Hindlimb muscle (tissue), 1 donor: Measurements from ENCODE around the gene GHR. TPM values are rescaled to one million over a fixed set of nuclear protein-coding genes. Genes with fewer than 3 reads are reported as not detected.

ENCODE experiments used
- DNase-seq: peaks from one replicate; pipeline ENCODE4 v3.0.0-alpha.2; 2013
- polyA plus RNA-seq: library from polyadenylated mRNA; unstranded; fragments of 120-200 nt; gene quantifications from one replicate; pipeline ENCODE4 v1.2.1, GENCODE V29; 2013; ENCODE audit not compliant: insufficient read length

Gene GHR
- 24.1 TPM for polyA plus RNA-seq

- DNase-seq = peak; percentile 87
Measured at GRCh38 chr5:42423285-42424165, at the start of gene GHR. TSS of gene GHR (plus strand) at chr5:42423439. CDS start at chr5:42565875, 142,436 bp downstream.

GRCh38 chr5:42374679-42375273, 48.5 kb upstream of the GHR start:
- no peak for DNase-seq

- no peak for DNase-seq
Measured at GRCh38 chr5:42377496-42377895, 45.7 kb upstream of the GHR start.

GRCh38 chr5:42381973-42382372, 41.3 kb upstream of the GHR start:
- DNase-seq = no peak

- DNase-seq = no peak
Measured at GRCh38 chr5:42387563-42387962, 35.7 kb upstream of the GHR start.

GRCh38 chr5:42390115-42390514, 33.1 kb upstream of the GHR start:
- no peak for DNase-seq

- DNase-seq = no peak
Measured at GRCh38 chr5:42392917-42393316, 30.3 kb upstream of the GHR start.

GRCh38 chr5:42396111-42396510, 27.1 kb upstream of the GHR start:
- no peak for DNase-seq

- DNase-seq = no peak
Measured at GRCh38 chr5:42397267-42397666, 26.0 kb upstream of the GHR start.

- DNase-seq = no peak
Measured at GRCh38 chr5:42399702-42400101, 23.5 kb upstream of the GHR start.

- no peak for DNase-seq
Measured at GRCh38 chr5:42400474-42400873, 22.8 kb upstream of the GHR start.

GRCh38 chr5:42403236-42403635, 20.0 kb upstream of the GHR start:
- DNase-seq = no peak

- no peak for DNase-seq
Measured at GRCh38 chr5:42404366-42404765, 18.9 kb upstream of the GHR start.

GRCh38 chr5:42419294-42419693, 3.9 kb upstream of the GHR start:
- no peak for DNase-seq

GRCh38 chr5:42422656-42423280, 471 bp upstream of the GHR start:
- no peak for DNase-seq

GRCh38 chr5:42426016-42426415, 2.8 kb downstream of the GHR start:
- no peak for DNase-seq

- DNase-seq = no peak
Measured at GRCh38 chr5:42429694-42430093, 6.5 kb downstream of the GHR start.

- DNase-seq = no peak
Measured at GRCh38 chr5:42434047-42434724, 10.9 kb downstream of the GHR start.

- DNase-seq = no peak
Measured at GRCh38 chr5:42436051-42436450, 12.8 kb downstream of the GHR start.

- DNase-seq = no peak
Measured at GRCh38 chr5:42454216-42454995, 31.2 kb downstream of the GHR start.

GRCh38 chr5:42461033-42461432, 37.8 kb downstream of the GHR start:
- DNase-seq = no peak

- no peak for DNase-seq
Measured at GRCh38 chr5:42461507-42461906, 38.3 kb downstream of the GHR start.
